Measurements from ENCODE around the gene ZFY. TPM values are rescaled to one million over a fixed set of nuclear protein-coding genes. Genes with fewer than 3 reads are reported as not detected.

ZFY gene
- total RNA-seq, result 10 to 100 TPM in 2 of 4 donors, not detected in 2; 19.8 to 29.0 TPM

DNA sequence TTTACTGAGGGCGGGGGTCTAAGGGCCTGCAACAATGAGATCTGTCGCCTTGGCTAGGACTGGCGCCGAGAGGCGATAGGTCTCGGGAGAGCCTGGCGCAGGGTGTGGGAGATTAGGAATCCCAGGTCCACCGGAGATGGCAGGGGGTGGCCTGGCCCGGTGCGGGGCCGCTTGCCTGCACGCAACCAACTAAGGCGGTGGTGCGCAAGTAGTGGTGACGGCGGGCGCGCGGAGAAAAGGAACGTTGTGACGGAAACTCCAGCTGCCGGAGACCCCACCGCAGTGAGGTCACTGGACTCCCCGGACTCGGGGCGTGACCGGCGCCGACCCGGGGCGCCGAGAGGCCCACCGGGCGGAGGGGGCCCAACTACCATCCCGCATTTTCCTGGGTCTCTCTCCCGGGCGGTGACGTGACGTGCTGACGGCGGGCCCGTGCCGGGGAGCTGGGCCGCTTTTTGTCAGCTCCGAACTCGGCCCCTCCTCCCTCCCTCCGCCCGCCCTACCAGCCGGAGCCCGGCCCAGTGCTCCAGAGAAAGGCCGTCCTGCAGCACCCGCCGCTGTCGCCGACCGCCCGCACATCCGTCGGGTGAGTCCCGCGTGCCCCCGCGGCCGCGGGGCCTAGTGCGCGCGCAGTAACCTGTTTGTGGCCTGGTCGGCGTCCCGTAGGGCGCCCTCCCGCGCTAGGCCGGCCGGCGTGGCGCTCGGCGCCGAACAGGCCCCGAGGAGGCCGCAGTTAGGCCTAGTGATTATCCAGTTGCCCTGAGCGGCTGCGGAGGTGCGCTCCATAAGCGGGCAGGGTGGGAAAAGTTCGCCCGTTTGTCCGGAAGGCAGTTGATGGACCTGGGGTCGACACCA is at the start of gene ZFY:
Gene ZFY (plus strand): TSS at position 521 of the 855 bp plus-strand sequence. CDS start 18,556 bp downstream, outside the sequence.
- 0% methylated on average over 4 of the region's 91 CpGs; no CpG with 5 or more reads in 1 of the 2 donors for WGBS, 2 donors (ENCODE audit: low coverage in 1 of 2)
- Histone ChIP-seq H3K36me3 (peaks cover 0 to 5% of the 10 kb centered on the region in 2 donors), H3K4me1 (peaks cover 0 to 34% (median 0%) of the 10 kb centered on the region in 3 donors), H3K27ac (peak within 1 kb of the TSS in 2 of 4 donors; percentile 91 to 96), H3K9me3 (no peaks in the 10 kb centered on the region), H3K27me3 (no peaks in the 10 kb centered on the region), H3K4me3 (peak within 1 kb of the TSS; percentile 49 to 69)
- ATAC-seq, result no peak
- no peak for TF ChIP-seq EP300 (IDR thresholded peaks at IDR 0.05)
- TF ChIP-seq, protein P1, sequence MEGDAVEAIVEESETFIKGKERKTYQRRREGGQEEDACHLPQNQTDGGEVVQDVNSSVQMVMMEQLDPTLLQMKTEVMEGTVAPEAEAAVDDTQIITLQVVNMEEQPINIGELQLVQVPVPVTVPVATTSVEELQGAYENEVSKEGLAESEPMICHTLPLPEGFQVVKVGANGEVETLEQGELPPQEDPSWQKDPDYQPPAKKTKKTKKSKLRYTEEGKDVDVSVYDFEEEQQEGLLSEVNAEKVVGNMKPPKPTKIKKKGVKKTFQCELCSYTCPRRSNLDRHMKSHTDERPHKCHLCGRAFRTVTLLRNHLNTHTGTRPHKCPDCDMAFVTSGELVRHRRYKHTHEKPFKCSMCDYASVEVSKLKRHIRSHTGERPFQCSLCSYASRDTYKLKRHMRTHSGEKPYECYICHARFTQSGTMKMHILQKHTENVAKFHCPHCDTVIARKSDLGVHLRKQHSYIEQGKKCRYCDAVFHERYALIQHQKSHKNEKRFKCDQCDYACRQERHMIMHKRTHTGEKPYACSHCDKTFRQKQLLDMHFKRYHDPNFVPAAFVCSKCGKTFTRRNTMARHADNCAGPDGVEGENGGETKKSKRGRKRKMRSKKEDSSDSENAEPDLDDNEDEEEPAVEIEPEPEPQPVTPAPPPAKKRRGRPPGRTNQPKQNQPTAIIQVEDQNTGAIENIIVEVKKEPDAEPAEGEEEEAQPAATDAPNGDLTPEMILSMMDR (IDR thresholded peaks at IDR 0.05), result no peak
- no peak for TF ChIP-seq POLR2A (IDR thresholded peaks at IDR 0.05)
- TF ChIP-seq POLR2AphosphoS5 (IDR thresholded peaks at IDR 0.05), result no peak

- no peak overlapping the region for H3K27ac ChIP-seq
- H3K27me3 ChIP-seq, result no peaks in the 10 kb centered on the region
- H3K36me3 ChIP-seq, result no peaks in the 10 kb centered on the region
- TF ChIP-seq, protein P1 (IDR thresholded peaks at IDR 0.05), result no peak
- no peak for TF ChIP-seq POLR2AphosphoS5 (IDR thresholded peaks at IDR 0.05)
- no peak for TF ChIP-seq POLR2A (IDR thresholded peaks at IDR 0.05)
- TF ChIP-seq EP300 (IDR thresholded peaks at IDR 0.05), result no peak
- no peak for ATAC-seq
- 32% methylated on average over 3 of the region's 3 CpGs; no CpG with 5 or more reads in 1 of the 2 donors for WGBS, 2 donors (ENCODE audit: low coverage in 1 of 2)
- no peaks in the 10 kb centered on the region for H3K4me1 ChIP-seq
- H3K4me3 ChIP-seq, result no peak overlapping the region
- no peaks in the 10 kb centered on the region for H3K9me3 ChIP-seq
Observed at GRCh38 chrY:2885880-2886279, 49.3 kb upstream of the ZFY start.

DNA sequence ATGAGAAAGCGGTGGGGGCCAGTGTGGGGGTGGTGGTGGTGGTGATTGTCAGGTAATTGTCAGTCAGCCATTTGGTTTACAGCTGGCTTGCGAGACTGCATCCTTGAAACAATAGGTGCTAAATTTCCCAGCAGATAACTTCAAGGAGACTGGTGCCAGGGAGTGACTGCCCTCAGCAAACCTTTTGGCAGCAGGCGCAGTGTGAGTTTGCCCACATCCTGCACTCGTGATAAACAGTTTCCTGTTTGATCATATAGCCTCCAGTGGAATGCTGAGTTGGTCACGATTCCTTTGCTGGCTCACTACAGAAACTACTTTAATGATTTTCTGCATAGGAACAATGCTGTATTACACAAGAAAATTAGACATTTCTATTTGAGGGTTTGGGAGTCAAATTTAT is 47.8 kb upstream of the ZFY start:
- H3K4me1 ChIP-seq, result no peaks in the 10 kb centered on the region
- no peaks in the 10 kb centered on the region for H3K36me3 ChIP-seq
- H3K27ac ChIP-seq, result no peak overlapping the region
- H3K9me3 ChIP-seq, result no peaks in the 10 kb centered on the region
- TF ChIP-seq, protein P1 (IDR thresholded peaks at IDR 0.05), result no peak
- no peak for TF ChIP-seq POLR2A (IDR thresholded peaks at IDR 0.05)
- no peak for TF ChIP-seq POLR2AphosphoS5 (IDR thresholded peaks at IDR 0.05)
- TF ChIP-seq EP300 (IDR thresholded peaks at IDR 0.05), result no peak
- WGBS, 2 donors (ENCODE audit: low coverage in 1 of 2), result 0% methylated on average over 1 of the region's 5 CpGs; no CpG with 5 or more reads in 1 of the 2 donors
- H3K4me3 ChIP-seq, result no peak overlapping the region
- H3K27me3 ChIP-seq, result no peaks in the 10 kb centered on the region
- ATAC-seq, result no peak

DNA sequence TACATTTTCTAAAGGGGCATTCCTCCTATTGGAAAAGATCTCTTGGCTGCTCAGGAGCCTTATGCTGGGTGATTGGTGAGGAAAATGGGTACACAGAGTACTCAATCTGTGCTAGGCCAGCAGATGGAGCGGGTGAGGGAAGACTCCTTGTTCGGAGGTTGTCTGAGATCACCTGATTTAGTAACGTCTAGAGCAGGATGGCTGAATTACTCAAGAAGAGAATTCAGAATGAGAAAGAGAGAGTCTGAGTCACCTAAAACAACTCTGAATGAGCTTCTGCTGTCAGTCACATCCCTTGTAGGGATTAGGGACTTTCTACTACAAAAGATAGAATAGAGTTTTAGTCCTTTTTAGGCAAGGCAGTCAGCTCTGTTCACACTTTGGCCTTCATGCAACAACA is 47.2 kb upstream of the ZFY start:
- Histone ChIP-seq H3K36me3 (no peaks in the 10 kb centered on the region), H3K4me1 (no peaks in the 10 kb centered on the region), H3K27me3 (no peaks in the 10 kb centered on the region), H3K4me3 (no peak overlapping the region), H3K9me3 (no peaks in the 10 kb centered on the region), H3K27ac (no peak overlapping the region)
- no peak for TF ChIP-seq POLR2AphosphoS5 (IDR thresholded peaks at IDR 0.05)
- no peak for TF ChIP-seq POLR2A (IDR thresholded peaks at IDR 0.05)
- TF ChIP-seq EP300 (IDR thresholded peaks at IDR 0.05), result no peak
- TF ChIP-seq, protein P1 (IDR thresholded peaks at IDR 0.05), result no peak
- WGBS, 2 donors (ENCODE audit: low coverage in 1 of 2), result 64% methylated on average over 3 of the region's 3 CpGs; no CpG with 5 or more reads in 1 of the 2 donors
- no peak for ATAC-seq

DNA sequence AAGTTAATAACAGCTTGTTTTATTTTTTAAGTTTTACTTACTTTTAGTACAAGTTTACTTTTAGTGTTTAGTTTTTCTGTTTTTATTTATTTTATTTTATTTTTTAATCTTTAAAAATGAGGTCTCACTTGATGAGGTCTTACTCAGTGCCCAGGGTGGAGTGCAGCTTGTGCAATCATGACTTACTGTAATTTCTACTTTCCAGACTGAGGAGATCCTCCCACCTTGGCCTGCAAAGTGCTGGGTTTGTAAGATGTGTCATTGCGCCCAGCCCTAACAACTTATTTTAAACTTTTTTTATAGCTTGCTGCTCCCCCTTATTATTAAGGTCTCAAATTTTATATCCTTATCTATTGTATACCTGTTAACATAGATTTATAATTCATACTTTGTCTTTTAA is 41.7 kb upstream of the ZFY start:
- TF ChIP-seq EP300 (IDR thresholded peaks at IDR 0.05), result no peak
- TF ChIP-seq, protein P1 (IDR thresholded peaks at IDR 0.05), result no peak
- no peak for TF ChIP-seq POLR2AphosphoS5 (IDR thresholded peaks at IDR 0.05)
- TF ChIP-seq POLR2A (IDR thresholded peaks at IDR 0.05), result no peak
- H3K4me3 ChIP-seq, result no peak overlapping the region
- H3K27ac ChIP-seq, result no peak overlapping the region
- ATAC-seq, result no peak
- no peaks in the 10 kb centered on the region for H3K4me1 ChIP-seq
- no peaks in the 10 kb centered on the region for H3K36me3 ChIP-seq
- no peaks in the 10 kb centered on the region for H3K9me3 ChIP-seq
- WGBS, 2 donors (ENCODE audit: low coverage in 1 of 2), result no CpG with 5 or more reads among the region's 1 CpG
- H3K27me3 ChIP-seq, result no peaks in the 10 kb centered on the region
